Natural killer cell (primary cell): ENCODE measurements around the gene SCAP. TPM values are rescaled to one million over a fixed set of nuclear protein-coding genes. Genes with fewer than 3 reads are reported as not detected.
"Not testable (repeated sequence)": the region's sequence is repeated elsewhere in the genome, so short reads cannot be mapped to it uniquely, and the experiment has no call there.

ENCODE experiments used
- ATAC-seq, 3 donors: fragments of 150-1000 bp in 2 of 3; fragments of 200-7000 bp in 1 of 3; cut with Tn5 transposase; 1 replicate in 1 of 3; 2 replicates in 2 of 3; pipeline ENCODE4 v1.10.0; 2021; ENCODE audit warnings: mild to moderate bottlenecking in 2 of 3, moderate library complexity in 2 of 3
- DNase-seq, 2 donors: peaks; one replicate each; pipeline versions ENCODE4 v3.0.0 to v3.0.0-alpha.2; 2013 to 2021; ENCODE audit warnings: mixed read lengths in 1 of 2
- H3K27ac ChIP-seq: one replicate; pipeline ENCODE4 v1.5.1; 2013; ENCODE audit warnings: mild to moderate bottlenecking, low read length
- H3K27me3 ChIP-seq: one replicate; pipeline ENCODE4 v1.6.1; 2013; ENCODE audit warnings: low read length; ENCODE audit not compliant: control insufficient read depth, insufficient read depth
- H3K36me3 ChIP-seq: one replicate; pipeline ENCODE4 v1.6.1; 2013; ENCODE audit warnings: low read length; ENCODE audit not compliant: control insufficient read depth, insufficient read depth
- H3K4me1 ChIP-seq: one replicate; pipeline ENCODE4 v1.6.1; 2013; ENCODE audit warnings: low read length; ENCODE audit not compliant: control insufficient read depth, insufficient read depth
- H3K4me3 ChIP-seq: one replicate; pipeline ENCODE4 v1.5.1; 2013; ENCODE audit warnings: low read length
- H3K9me3 ChIP-seq: one replicate; pipeline ENCODE4 v1.6.1; 2013; ENCODE audit warnings: low read length; ENCODE audit not compliant: control insufficient read depth, insufficient read depth
- H3K27ac Mint-ChIP-seq, 2 donors: one replicate each; pipeline ENCODE4 v1.8.0; 2022; ENCODE audit warnings: mild to moderate bottlenecking in 2 of 2, mixed read lengths in 2 of 2, moderate library complexity in 1 of 2
- H3K27me3 Mint-ChIP-seq, 2 donors: one replicate each; pipeline ENCODE4 v1.8.0; 2022; ENCODE audit warnings: low read depth in 2 of 2, mixed read lengths in 2 of 2
- H3K36me3 Mint-ChIP-seq: one replicate; pipeline ENCODE4 v1.8.0; 2022; ENCODE audit warnings: mixed read lengths
- H3K4me1 Mint-ChIP-seq, 2 donors: one replicate each; pipeline ENCODE4 v1.8.0; 2022; ENCODE audit warnings: mixed read lengths in 2 of 2
- H3K4me3 Mint-ChIP-seq: one replicate; pipeline ENCODE4 v1.8.0; 2022; ENCODE audit warnings: mild to moderate bottlenecking, moderate library complexity, mixed read lengths
- H3K9me3 Mint-ChIP-seq, 2 donors: one replicate each; pipeline ENCODE4 v1.8.0; 2022; ENCODE audit warnings: mixed read lengths in 2 of 2
- WGBS: methylation state at CpG from one replicate; pipeline ENCODE4 v1.1.7; 2013; ENCODE audit warnings: missing lambda C conversion rate; ENCODE audit not compliant: insufficient coverage; 5-methylcytosine and 5-hydroxymethylcytosine counted together
- intact Hi-C: fragments of 100-400 bp; cut with micrococcal nuclease; formaldehyde crosslinking; loops from one replicate; pipeline ENCODE4 v1.14.2; 2022
- total RNA-seq, 4 donors: library from RNA; stranded (reverse); fragments of 120-200 nt in 1 of 4; gene quantifications; one replicate each; pipeline versions ENCODE4 v1.2.3 to v1.2.4, GENCODE V29; 2013 to 2022
- TF ChIP-seq, protein P1 (sequence below): fragments of 200-600 bp; IDR thresholded peaks from one replicate; pipeline ENCODE4 v1.8.0; 2022; ENCODE audit warnings: antibody characterized with exemption

SCAP gene
- total RNA-seq, 3 donors from 2014 or later (not counting 1 experiment from before 2014, with no cell fraction given), result 63.9 to 104 (median 82.7) TPM

DNA sequence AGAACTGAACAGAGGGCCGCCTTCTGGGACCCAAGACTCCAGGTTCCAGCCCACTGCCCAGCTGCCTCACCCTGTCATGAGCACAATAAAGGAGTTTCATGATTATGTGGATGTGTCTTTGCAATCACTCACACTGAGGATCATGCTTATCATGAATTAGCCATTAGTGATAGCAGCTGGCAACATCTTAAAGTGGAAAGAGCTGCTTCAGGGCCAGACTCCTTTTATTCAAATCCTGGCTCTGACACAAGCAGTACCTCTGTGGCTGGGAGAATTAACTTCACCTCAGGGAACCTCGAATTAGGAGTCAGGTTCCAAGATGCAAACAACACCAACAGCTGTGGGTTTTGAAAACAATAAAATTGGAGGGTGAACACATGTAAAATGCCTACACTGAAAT is 6.6 kb upstream of the SCAP start:
- 92% methylated on average over 1 of the region's 2 CpGs for WGBS
- Mint-ChIP-seq H3K4me1 (no peaks in the 10 kb centered on the region), H3K9me3 (no peaks in the 10 kb centered on the region), H3K27me3 (no peaks in the 10 kb centered on the region), H3K27ac (no peak overlapping the region), H3K36me3 (no peaks in the 10 kb centered on the region), H3K4me3 (no peak overlapping the region)
- Histone ChIP-seq H3K36me3 (no peaks in the 10 kb centered on the region), H3K4me1 (no peaks in the 10 kb centered on the region), H3K27me3 (no peaks in the 10 kb centered on the region), H3K4me3 (no peak overlapping the region), H3K9me3 (no peaks in the 10 kb centered on the region), H3K27ac (no peak overlapping the region)
- intact Hi-C loops, result no loop called here
- DNase-seq, result no peak
- no peak for ATAC-seq
- TF ChIP-seq, protein P1, sequence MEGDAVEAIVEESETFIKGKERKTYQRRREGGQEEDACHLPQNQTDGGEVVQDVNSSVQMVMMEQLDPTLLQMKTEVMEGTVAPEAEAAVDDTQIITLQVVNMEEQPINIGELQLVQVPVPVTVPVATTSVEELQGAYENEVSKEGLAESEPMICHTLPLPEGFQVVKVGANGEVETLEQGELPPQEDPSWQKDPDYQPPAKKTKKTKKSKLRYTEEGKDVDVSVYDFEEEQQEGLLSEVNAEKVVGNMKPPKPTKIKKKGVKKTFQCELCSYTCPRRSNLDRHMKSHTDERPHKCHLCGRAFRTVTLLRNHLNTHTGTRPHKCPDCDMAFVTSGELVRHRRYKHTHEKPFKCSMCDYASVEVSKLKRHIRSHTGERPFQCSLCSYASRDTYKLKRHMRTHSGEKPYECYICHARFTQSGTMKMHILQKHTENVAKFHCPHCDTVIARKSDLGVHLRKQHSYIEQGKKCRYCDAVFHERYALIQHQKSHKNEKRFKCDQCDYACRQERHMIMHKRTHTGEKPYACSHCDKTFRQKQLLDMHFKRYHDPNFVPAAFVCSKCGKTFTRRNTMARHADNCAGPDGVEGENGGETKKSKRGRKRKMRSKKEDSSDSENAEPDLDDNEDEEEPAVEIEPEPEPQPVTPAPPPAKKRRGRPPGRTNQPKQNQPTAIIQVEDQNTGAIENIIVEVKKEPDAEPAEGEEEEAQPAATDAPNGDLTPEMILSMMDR, result no peak

- H3K27ac Mint-ChIP-seq, H3K36me3 Mint-ChIP-seq: not testable (repeated sequence)
- 91% methylated on average over 3 of the region's 4 CpGs for WGBS
Observed at GRCh38 chr3:47481763-47482162, 6.0 kb upstream of the SCAP start.

DNA sequence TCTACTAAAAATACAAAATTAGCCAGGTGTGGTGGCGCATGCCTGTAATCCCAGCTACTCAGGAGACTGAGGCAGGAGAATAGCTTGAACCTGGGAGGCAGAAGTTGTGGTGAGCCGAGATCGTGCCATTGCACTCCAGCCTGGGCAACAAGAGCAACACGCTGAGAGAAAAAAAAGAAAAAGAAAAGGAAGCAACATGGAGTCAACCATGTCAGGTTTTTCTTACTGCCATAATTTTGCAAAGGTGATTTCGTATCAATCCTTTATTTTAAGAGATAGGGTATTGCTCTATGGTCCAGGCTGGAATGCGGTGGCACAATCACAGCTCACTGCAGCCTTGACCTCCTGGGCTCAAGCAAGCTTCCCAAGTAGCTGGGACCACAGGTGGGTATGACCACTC is 4.5 kb upstream of the SCAP start:
- H3K4me3 ChIP-seq, H3K9me3 ChIP-seq, ATAC-seq, H3K4me3 Mint-ChIP-seq, H3K36me3 Mint-ChIP-seq, intact Hi-C loops, H3K36me3 ChIP-seq, H3K9me3 Mint-ChIP-seq, DNase-seq, H3K27me3 ChIP-seq, H3K27me3 Mint-ChIP-seq, H3K27ac ChIP-seq, H3K27ac Mint-ChIP-seq: not testable (repeated sequence)
- H3K4me1 Mint-ChIP-seq, result peaks cover 5 to 14% of the 10 kb centered on the region in 2 donors
- peaks cover 14% of the 10 kb centered on the region for H3K4me1 ChIP-seq
- WGBS, result 95% methylated on average over 6 of the region's 6 CpGs

More at GRCh38 chr3:47481763-47482162, 6.0 kb upstream of the SCAP start:
- DNase-seq, H3K36me3 ChIP-seq, H3K27ac ChIP-seq, H3K9me3 ChIP-seq, H3K4me3 ChIP-seq, H3K27me3 ChIP-seq, H3K4me1 ChIP-seq, ATAC-seq, H3K9me3 Mint-ChIP-seq, H3K4me3 Mint-ChIP-seq, H3K27me3 Mint-ChIP-seq, H3K4me1 Mint-ChIP-seq, intact Hi-C loops: not testable (repeated sequence)

- Mint-ChIP-seq H3K27ac (no peak overlapping the region), H3K4me3 (no peak overlapping the region), H3K4me1 (peaks cover 10 to 19% of the 10 kb centered on the region in 2 donors), H3K36me3 (no peaks in the 10 kb centered on the region), H3K9me3 (no peaks in the 10 kb centered on the region), H3K27me3 (no peaks in the 10 kb centered on the region)
- H3K9me3 ChIP-seq, result no peaks in the 10 kb centered on the region
- no peak overlapping the region for H3K4me3 ChIP-seq
- H3K27me3 ChIP-seq, result no peaks in the 10 kb centered on the region
- DNase-seq, result no peak
- 100% methylated on average over 2 of the region's 2 CpGs for WGBS
- TF ChIP-seq, protein P1, result no peak
- no peak overlapping the region for H3K27ac ChIP-seq
- no peaks in the 10 kb centered on the region for H3K36me3 ChIP-seq
- peaks cover 18% of the 10 kb centered on the region for H3K4me1 ChIP-seq
- no peak for ATAC-seq
- intact Hi-C loops, result no loop called here
Observed at GRCh38 chr3:47479826-47480160, 4.1 kb upstream of the SCAP start.

- no peak overlapping the region for H3K4me3 Mint-ChIP-seq
- Histone ChIP-seq H3K4me3 (no peak overlapping the region), H3K27ac (no peak overlapping the region), H3K27me3 (no peaks in the 10 kb centered on the region), H3K4me1 (peaks cover 24% of the 10 kb centered on the region), H3K36me3 (no peaks in the 10 kb centered on the region), H3K9me3 (no peaks in the 10 kb centered on the region)
- no peak overlapping the region for H3K27ac Mint-ChIP-seq
- no peak for ATAC-seq
- DNase-seq, result no peak
- H3K36me3 Mint-ChIP-seq, result no peaks in the 10 kb centered on the region
- H3K4me1 Mint-ChIP-seq, result peaks cover 23 to 30% of the 10 kb centered on the region in 2 donors
- intact Hi-C loops, result no loop called here
- no peaks in the 10 kb centered on the region for H3K27me3 Mint-ChIP-seq
- H3K9me3 Mint-ChIP-seq, result no peaks in the 10 kb centered on the region
- TF ChIP-seq, protein P1, result no peak
Observed at GRCh38 chr3:47478022-47478421, 2.3 kb upstream of the SCAP start.
